GM12875 (cell line): ENCODE results near the gene PGC.
A peak's percentile ranks its signal among the peaks of the same experiment; 100 is the strongest.

Source experiments
- H3K4me3 ChIP-seq: one replicate; pipeline ENCODE4 v1.5.1; 2011; ENCODE audit warnings: low read depth, low read length, control low read depth
- TF ChIP-seq, protein P1 (sequence below): IDR thresholded peaks from 2 replicates; pipeline ENCODE4 v1.5.1; 2011; ENCODE audit warnings: low read depth, mild to moderate bottlenecking, control low read depth, inconsistent platforms, low read length, moderate library complexity, borderline replicate concordance; ENCODE audit not compliant: insufficient read depth

PGC gene

DNA sequence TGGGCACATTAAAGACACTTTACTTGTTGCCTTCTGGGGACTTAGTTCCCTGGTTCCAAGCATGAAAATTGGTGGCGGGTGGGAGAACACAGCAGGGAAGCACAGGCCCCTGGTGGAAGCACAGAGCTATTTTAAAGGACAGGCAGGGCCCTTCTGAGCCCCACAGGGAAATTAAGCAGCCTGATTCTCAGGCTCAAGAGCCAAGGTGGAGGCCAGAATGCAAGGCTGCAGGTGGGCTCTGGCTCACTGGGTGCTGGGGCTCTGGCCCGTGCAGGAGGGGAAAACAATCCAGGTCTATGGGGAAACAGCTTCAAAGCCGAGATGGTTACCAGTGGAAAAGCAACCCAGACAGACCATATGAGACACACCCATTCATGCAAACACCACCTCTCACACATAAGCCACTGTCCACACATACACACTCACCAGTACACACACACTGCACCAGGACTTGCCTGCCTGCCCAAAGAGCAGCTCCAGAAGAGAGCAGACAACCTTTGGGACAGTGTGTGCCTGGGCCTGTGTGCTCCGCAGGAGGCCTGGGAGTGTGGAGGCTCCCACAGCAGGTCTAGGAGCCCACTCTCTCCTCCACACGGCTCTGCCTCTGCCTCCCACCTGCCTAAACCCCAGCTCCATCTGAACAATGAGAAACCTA lies 42.4 kb downstream of the PGC start:
- TF ChIP-seq, protein P1, sequence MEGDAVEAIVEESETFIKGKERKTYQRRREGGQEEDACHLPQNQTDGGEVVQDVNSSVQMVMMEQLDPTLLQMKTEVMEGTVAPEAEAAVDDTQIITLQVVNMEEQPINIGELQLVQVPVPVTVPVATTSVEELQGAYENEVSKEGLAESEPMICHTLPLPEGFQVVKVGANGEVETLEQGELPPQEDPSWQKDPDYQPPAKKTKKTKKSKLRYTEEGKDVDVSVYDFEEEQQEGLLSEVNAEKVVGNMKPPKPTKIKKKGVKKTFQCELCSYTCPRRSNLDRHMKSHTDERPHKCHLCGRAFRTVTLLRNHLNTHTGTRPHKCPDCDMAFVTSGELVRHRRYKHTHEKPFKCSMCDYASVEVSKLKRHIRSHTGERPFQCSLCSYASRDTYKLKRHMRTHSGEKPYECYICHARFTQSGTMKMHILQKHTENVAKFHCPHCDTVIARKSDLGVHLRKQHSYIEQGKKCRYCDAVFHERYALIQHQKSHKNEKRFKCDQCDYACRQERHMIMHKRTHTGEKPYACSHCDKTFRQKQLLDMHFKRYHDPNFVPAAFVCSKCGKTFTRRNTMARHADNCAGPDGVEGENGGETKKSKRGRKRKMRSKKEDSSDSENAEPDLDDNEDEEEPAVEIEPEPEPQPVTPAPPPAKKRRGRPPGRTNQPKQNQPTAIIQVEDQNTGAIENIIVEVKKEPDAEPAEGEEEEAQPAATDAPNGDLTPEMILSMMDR: no peak
- peak overlapping the region; percentile 67 for H3K4me3 ChIP-seq

DNA sequence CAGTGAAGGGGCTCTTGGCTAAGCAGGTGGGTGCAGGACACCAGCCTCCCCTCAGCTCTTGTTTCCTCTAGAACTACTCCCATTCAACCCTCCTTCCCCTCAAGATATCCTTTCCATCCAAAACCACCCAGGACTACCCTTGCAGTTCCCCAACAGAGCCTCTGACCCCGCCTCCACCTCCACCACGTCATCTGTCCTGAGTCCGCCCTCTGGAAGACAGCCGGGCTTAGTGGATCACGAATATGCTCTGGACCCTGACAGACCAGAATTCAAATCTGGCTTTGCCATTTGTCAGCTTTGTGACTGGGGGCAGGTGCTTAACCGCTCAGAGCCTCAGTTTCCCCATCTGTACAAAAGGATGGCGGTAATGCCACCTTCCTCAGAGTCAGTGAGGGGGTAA lies 43.2 kb downstream of the PGC start:
- peak overlapping the region; percentile 8 for H3K4me3 ChIP-seq

DNA sequence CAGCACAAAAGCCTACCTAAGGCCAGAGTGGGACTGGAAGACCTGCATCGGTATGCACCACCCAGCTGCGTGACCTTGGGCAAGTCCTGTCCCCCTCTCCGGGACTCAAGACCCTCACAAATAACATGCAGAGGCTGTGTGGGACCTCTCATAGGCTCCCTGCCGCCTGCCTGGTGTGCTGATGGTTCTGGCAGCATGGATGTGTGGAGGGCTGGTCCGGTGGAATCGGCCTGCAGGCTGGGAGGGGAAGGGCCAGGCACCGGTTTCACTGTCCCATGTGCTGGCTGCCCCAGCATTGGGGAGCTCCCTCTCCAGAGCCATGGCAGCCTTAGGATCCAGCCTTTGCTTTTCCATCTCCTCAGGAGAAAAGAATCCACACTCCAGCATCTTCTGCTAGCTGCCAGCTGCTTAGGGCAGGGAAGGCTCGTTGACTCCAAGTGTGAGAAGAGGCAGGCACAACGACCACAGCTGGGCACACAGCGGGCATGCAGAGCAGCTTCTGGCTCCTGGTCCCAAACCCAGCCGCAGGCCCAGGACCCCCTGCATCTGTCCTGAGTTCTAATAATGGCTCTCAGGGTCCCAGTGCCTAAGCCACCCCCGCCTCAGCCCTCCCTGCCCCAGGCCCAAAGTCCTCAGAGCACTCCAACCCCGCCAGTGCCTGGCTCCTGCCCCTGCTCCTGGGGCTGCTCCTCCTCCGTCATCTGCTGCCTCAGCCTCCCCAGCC lies 44.3 kb downstream of the PGC start:
- H3K4me3 ChIP-seq: no peak overlapping the region
- TF ChIP-seq, protein P1: no peak

More for the DNA sequence above, 43.2 kb downstream of the PGC start:
- TF ChIP-seq, protein P1: no peak

DNA sequence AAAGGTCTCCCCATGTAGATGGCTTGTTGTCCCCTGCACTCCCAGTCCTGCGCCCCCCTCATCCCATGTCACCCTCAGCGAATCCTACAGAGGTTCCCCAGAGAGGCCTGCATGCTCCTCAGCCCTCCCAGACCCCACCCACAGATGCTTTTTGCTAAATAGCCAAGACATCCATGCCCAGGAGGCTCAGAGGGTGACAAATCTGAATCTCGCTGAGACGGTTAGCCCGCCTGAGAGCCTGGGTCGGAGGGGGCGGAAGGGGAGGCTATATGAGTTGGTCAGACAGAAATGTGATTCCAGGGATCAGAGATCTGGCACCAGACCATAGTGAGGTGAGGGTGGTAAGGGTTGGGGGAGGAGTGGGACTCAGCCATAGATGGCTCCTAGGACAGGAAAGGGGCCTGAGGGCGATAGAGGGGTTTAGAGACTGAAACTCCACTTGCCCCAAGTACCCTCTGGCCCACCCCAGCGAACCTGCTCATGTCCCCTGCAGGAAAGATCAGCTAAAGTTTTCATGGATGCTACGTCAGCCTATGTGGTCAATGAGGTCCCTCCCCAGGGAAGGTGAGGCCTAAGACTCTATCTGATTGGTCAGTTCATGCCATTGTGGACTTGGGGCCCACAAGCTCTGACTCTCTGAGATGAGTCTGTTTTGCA lies 45.0 kb downstream of the PGC start:
- TF ChIP-seq, protein P1: no peak
- no peak overlapping the region for H3K4me3 ChIP-seq

- TF ChIP-seq, protein P1: no peak
Observed at GRCh38 chr6:41700463-41701347, 46.5 kb downstream of the PGC start.

DNA sequence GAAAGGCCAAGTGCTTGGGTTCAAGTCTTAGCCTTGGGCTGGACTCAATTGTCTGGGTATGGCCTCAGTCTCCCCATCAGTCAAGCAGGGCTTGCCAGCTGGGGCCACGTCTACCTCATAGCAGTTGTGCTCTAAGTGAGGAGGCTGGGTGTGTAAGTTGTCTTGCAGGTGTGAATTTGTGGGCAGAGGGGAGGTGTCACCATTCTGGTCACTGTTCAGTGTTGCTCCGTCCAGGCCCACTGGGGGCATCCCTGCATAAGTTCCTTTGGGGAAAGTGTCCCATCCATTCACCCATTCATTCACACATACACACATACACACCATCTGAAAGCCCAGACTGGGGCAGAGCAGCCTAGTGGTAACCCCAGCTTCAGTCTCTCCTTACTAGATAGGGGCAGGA lies 48.1 kb downstream of the PGC start:
- no peak overlapping the region for H3K4me3 ChIP-seq
- TF ChIP-seq, protein P1: no peak

More at GRCh38 chr6:41700463-41701347, 46.5 kb downstream of the PGC start:
- no peak overlapping the region for H3K4me3 ChIP-seq
